HepG2 (cell line): Measurements from ENCODE around the gene COPS3.

ENCODE experiments used
- FOXJ3 ChIP-seq: sonication (generic); formaldehyde crosslinking; IDR thresholded peaks from 2 replicates; pipeline ENCODE4 v1.4.0; 2020; ENCODE audit warnings: missing genetic modification reagents, mild to moderate bottlenecking, borderline replicate concordance
- GABPA ChIP-seq, 2 experiments: IDR thresholded peaks; 2 replicates each; pipeline ENCODE4 v1.6.1; 2011 to 2016; ENCODE audit warnings: low read depth in 2 of 2, low read length in 1 of 2, missing biosample characterization in 1 of 2, missing genetic modification characterization in 1 of 2
- TF ChIP-seq, protein P1 (sequence below): sonication (generic); formaldehyde crosslinking; IDR thresholded peaks from 2 replicates; pipeline ENCODE4 v1.8.0; 2023; ENCODE audit warnings: mild to moderate bottlenecking, missing genetic modification reagents
- TF ChIP-seq, protein P2 (sequence below): sonication (generic); formaldehyde crosslinking; IDR thresholded peaks from 2 replicates; pipeline ENCODE4 v1.4.0; 2020; ENCODE audit warnings: missing genetic modification reagents
- TF ChIP-seq, protein P3 (sequence below): sonication (generic); formaldehyde crosslinking; IDR thresholded peaks from 2 replicates; pipeline ENCODE4 v1.5.0; 2020; ENCODE audit warnings: mild to moderate bottlenecking, missing genetic modification reagents, moderate library complexity

DNA sequence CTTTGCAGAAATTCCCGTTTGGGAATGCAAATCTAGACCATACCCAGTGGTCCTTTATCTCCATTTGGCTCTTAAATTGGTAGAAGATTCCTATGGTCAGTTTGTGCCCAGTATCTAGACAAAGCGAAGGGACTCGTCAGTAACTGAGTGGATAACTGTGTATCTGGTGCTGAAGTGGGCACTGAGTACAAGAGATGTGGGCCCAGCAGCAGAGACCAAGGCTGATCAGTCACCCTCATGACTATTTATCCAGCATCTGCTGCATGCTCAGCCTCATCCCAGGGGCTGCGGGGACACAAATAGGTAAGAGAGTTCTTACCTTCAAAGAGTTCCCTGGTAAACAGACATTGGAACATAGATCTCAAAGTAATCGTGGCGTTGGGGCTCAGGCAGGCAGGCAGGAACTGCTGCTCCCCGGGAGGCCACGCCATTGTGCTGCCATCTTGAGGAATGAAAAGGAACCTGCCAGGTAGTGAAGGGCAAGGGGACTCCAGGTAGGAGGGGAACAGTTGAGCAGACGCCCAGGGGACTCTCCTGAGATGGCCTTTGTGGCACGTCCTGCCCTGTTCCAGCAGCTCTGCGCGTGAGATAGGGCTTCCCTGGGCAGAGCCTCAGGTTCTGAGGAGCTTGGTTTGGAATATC lies 32.4 kb upstream of the COPS3 start:
- TF ChIP-seq FOXJ3 (CRISPR knock-in tag): no peak
- TF ChIP-seq, protein P1, sequence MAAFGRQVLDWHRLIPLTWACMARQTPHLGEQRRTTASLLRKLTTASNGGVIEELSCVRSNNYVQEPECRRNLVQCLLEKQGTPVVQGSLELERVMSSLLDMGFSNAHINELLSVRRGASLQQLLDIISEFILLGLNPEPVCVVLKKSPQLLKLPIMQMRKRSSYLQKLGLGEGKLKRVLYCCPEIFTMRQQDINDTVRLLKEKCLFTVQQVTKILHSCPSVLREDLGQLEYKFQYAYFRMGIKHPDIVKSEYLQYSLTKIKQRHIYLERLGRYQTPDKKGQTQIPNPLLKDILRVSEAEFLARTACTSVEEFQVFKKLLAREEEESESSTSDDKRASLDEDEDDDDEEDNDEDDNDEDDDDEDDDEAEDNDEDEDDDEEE (CRISPR knock-in tag): no peak
- TF ChIP-seq GABPA (IDR thresholded peaks at IDR 0.05; ENCODE audit: low read depth, low read length): no peak
- TF ChIP-seq GABPA (CRISPR knock-in tag; IDR thresholded peaks at IDR 0.05; ENCODE audit: low read depth): no peak
- TF ChIP-seq, protein P2, sequence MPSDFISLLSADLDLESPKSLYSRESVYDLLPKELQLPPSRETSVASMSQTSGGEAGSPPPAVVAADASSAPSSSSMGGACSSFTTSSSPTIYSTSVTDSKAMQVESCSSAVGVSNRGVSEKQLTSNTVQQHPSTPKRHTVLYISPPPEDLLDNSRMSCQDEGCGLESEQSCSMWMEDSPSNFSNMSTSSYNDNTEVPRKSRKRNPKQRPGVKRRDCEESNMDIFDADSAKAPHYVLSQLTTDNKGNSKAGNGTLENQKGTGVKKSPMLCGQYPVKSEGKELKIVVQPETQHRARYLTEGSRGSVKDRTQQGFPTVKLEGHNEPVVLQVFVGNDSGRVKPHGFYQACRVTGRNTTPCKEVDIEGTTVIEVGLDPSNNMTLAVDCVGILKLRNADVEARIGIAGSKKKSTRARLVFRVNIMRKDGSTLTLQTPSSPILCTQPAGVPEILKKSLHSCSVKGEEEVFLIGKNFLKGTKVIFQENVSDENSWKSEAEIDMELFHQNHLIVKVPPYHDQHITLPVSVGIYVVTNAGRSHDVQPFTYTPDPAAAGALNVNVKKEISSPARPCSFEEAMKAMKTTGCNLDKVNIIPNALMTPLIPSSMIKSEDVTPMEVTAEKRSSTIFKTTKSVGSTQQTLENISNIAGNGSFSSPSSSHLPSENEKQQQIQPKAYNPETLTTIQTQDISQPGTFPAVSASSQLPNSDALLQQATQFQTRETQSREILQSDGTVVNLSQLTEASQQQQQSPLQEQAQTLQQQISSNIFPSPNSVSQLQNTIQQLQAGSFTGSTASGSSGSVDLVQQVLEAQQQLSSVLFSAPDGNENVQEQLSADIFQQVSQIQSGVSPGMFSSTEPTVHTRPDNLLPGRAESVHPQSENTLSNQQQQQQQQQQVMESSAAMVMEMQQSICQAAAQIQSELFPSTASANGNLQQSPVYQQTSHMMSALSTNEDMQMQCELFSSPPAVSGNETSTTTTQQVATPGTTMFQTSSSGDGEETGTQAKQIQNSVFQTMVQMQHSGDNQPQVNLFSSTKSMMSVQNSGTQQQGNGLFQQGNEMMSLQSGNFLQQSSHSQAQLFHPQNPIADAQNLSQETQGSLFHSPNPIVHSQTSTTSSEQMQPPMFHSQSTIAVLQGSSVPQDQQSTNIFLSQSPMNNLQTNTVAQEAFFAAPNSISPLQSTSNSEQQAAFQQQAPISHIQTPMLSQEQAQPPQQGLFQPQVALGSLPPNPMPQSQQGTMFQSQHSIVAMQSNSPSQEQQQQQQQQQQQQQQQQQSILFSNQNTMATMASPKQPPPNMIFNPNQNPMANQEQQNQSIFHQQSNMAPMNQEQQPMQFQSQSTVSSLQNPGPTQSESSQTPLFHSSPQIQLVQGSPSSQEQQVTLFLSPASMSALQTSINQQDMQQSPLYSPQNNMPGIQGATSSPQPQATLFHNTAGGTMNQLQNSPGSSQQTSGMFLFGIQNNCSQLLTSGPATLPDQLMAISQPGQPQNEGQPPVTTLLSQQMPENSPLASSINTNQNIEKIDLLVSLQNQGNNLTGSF: no peak
- TF ChIP-seq, protein P3, sequence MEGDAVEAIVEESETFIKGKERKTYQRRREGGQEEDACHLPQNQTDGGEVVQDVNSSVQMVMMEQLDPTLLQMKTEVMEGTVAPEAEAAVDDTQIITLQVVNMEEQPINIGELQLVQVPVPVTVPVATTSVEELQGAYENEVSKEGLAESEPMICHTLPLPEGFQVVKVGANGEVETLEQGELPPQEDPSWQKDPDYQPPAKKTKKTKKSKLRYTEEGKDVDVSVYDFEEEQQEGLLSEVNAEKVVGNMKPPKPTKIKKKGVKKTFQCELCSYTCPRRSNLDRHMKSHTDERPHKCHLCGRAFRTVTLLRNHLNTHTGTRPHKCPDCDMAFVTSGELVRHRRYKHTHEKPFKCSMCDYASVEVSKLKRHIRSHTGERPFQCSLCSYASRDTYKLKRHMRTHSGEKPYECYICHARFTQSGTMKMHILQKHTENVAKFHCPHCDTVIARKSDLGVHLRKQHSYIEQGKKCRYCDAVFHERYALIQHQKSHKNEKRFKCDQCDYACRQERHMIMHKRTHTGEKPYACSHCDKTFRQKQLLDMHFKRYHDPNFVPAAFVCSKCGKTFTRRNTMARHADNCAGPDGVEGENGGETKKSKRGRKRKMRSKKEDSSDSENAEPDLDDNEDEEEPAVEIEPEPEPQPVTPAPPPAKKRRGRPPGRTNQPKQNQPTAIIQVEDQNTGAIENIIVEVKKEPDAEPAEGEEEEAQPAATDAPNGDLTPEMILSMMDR (CRISPR knock-in tag): peak; percentile 91
